ENCODE measurements around the gene PTPRT. TPM values are rescaled to one million over a fixed set of nuclear protein-coding genes. Genes with fewer than 3 reads are reported as not detected.

PTPRT gene
- polyA plus RNA-seq, 1 experiment: not detected

DNA sequence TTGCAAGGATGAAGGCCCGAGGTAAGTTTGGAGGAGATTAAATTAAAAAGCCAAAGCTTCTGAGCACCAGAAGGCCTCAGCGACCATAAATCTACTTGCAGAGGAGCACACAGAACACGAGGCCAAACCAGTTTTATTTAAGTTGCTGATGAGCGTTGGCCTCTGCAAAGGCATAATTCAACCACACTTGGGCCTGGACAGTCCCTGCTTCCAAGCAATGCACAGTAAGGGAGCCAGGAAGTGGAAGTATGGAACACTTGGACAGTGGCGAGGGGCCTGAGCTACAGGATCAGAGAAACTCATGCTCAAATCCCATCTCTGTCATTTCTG lies 92.8 kb downstream of the PTPRT start:
- ChIA-PET POLR2A (no interaction called here), CTCF (no interaction called here)

DNA sequence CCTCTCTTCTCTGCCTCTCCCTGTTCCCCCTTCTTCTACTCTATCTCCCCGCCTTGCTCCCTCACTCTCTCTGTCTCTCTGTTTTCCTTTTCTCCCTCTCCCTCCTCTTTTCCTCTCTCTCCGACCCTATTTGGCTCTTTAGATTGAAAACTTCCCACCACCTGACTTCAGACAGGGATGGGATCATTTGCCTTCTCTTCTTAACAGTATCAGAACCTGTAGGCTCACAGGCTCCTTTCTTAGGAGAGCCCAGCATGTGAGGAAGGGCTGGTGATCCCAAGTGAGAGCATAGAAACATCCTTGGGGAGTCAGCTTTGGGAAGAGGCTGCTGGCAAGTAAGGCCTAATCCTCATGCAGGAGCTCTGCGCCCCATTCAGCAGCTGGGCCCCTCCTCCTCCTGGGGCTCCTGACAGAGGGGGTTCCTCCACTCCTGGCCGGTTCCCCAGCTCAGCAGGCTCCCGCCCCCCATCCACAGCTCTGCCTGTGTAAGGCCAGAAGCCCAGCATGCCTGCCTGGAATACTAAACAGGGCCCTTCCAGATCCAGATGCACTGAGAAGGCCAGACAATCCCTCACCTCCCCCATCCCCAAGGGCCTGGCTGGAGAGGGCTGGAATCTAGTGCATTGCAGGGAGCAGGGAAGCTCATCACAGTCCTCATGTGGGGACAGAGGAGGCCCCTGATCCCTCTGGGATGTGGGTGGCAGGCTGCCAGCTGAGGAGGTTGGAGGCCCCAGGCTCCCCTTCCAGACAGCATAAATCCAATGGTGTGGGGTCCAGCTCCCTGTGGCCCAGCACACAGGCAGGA lies 93.4 kb downstream of the PTPRT start:
- CTCF ChIA-PET: no interaction called here
- no peak for DNase-seq (ENCODE audit: low read depth)
- POLR2A ChIA-PET: no interaction called here
- TF ChIP-seq, protein P1, sequence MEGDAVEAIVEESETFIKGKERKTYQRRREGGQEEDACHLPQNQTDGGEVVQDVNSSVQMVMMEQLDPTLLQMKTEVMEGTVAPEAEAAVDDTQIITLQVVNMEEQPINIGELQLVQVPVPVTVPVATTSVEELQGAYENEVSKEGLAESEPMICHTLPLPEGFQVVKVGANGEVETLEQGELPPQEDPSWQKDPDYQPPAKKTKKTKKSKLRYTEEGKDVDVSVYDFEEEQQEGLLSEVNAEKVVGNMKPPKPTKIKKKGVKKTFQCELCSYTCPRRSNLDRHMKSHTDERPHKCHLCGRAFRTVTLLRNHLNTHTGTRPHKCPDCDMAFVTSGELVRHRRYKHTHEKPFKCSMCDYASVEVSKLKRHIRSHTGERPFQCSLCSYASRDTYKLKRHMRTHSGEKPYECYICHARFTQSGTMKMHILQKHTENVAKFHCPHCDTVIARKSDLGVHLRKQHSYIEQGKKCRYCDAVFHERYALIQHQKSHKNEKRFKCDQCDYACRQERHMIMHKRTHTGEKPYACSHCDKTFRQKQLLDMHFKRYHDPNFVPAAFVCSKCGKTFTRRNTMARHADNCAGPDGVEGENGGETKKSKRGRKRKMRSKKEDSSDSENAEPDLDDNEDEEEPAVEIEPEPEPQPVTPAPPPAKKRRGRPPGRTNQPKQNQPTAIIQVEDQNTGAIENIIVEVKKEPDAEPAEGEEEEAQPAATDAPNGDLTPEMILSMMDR (IDR thresholded peaks at IDR 0.05; ENCODE audit: insufficient read depth, low read depth, low read length): no peak
- H3K27me3 ChIP-seq (ENCODE audit: control insufficient read depth, insufficient read depth, low read length): no peaks in the 10 kb centered on the region
- H3K36me3 ChIP-seq (ENCODE audit: control insufficient read depth, insufficient read depth, low read length): no peaks in the 10 kb centered on the region
- H3K4me3 ChIP-seq (ENCODE audit: low read depth, low read length): no peak overlapping the region

More for the DNA sequence above, 92.8 kb downstream of the PTPRT start:
- no peak overlapping the region for H3K4me3 ChIP-seq (ENCODE audit: low read depth, low read length)
- no peak for DNase-seq (ENCODE audit: low read depth)
- H3K27me3 ChIP-seq (ENCODE audit: control insufficient read depth, insufficient read depth, low read length): no peaks in the 10 kb centered on the region
- TF ChIP-seq, protein P1 (IDR thresholded peaks at IDR 0.05; ENCODE audit: insufficient read depth, low read depth, low read length): no peak
- H3K36me3 ChIP-seq (ENCODE audit: control insufficient read depth, insufficient read depth, low read length): no peaks in the 10 kb centered on the region

DNA sequence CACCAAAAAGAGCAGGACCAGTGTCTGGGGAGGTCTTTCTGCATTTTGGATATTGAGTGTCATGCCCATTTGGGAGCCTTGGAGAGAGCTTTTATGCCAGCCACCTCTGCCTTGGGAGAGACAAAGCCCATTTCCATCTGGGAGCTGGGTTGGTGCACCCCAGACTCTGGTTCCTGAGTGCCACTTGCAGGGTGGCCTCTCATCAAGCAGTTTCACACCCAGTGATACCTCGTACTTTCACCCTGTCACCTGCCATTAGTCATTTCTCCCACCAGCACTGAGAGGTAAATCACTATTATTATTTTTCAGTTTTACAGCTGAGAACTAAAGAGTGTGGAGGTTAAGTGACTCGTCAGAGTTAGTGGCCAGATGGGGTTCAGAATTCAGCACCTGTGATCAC lies 94.7 kb downstream of the PTPRT start:
- DNase-seq (ENCODE audit: low read depth): no peak
- TF ChIP-seq, protein P1 (IDR thresholded peaks at IDR 0.05; ENCODE audit: insufficient read depth, low read depth, low read length): no peak
- Histone ChIP-seq H3K4me3 (ENCODE audit: low read depth, low read length) (no peak overlapping the region), H3K27me3 (ENCODE audit: control insufficient read depth, insufficient read depth, low read length) (no peaks in the 10 kb centered on the region), H3K36me3 (ENCODE audit: control insufficient read depth, insufficient read depth, low read length) (no peaks in the 10 kb centered on the region)
- ChIA-PET POLR2A (no interaction called here), CTCF (no interaction called here)

DNA sequence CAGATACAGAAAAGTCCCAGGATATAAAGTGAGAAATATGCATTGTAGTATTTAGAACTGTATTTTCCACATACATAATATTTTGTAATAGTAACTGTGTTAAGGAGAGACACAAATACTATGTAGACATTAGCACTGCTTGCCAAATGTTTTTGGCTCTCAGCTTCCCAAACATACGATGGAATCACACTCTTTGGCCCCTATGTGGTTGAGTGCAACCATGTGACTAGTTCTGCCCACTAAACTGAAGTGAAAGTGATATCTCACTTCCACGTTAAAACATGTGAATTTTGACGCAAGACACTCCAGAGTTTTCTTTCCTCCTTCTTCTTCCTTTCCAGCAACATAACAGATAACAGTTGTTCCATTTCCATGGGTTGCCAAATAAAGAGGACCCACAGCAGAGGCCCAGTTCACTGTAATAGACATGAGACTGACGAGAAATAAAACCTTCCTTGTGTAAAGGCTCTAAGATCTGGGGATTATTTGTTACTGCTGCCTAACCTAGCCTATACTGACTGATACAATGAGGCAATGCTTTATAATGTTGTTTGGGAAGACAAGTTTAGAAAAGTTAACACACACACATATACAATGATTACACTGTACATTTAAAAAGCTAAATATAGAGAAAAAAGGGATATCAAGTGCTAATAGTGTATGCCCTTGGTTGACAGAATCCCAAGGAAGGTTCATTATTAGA lies 97.2 kb downstream of the PTPRT start:
- TF ChIP-seq, protein P1 (IDR thresholded peaks at IDR 0.05; ENCODE audit: insufficient read depth, low read depth, low read length): no peak
- DNase-seq (ENCODE audit: low read depth): no peak
- no peaks in the 10 kb centered on the region for H3K27me3 ChIP-seq (ENCODE audit: control insufficient read depth, insufficient read depth, low read length)
- H3K36me3 ChIP-seq (ENCODE audit: control insufficient read depth, insufficient read depth, low read length): no peaks in the 10 kb centered on the region
- no peak overlapping the region for H3K4me3 ChIP-seq (ENCODE audit: low read depth, low read length)
- POLR2A ChIA-PET: no interaction called here
- CTCF ChIA-PET: no interaction called here

DNA sequence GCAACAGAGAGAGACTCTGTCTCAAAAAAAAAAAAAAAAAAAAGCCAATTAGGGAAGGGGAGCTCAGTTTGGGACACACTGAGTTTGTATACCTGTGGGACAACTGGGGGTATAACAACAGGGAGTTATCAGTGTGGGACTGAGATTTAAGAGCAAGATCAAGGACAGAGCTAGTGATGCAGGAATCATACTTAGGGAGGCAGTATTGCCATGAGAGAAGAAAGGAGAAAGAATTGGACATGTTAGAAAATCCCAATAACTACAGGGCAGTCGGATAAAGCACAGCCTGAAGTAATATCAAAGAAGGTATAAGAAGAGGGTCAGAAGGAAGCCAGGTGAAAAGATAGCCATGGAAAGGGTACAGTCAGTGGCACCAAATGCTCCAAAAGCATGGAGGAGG lies 121.2 kb downstream of the PTPRT start:
- DNase-seq (ENCODE audit: low read depth): no peak
- no peaks in the 10 kb centered on the region for H3K27me3 ChIP-seq (ENCODE audit: control insufficient read depth, insufficient read depth, low read length)
- CTCF ChIA-PET: no interaction called here
- no peak overlapping the region for H3K4me3 ChIP-seq (ENCODE audit: low read depth, low read length)
- POLR2A ChIA-PET: no interaction called here
- no peaks in the 10 kb centered on the region for H3K36me3 ChIP-seq (ENCODE audit: control insufficient read depth, insufficient read depth, low read length)
- TF ChIP-seq, protein P1 (IDR thresholded peaks at IDR 0.05; ENCODE audit: insufficient read depth, low read depth, low read length): no peak

Measured in BJ (cell line).